CD14-positive monocyte (primary cell): Measurements from ENCODE around the gene ENTPD7. TPM values are rescaled to one million over a fixed set of nuclear protein-coding genes. Genes with fewer than 3 reads are reported as not detected.

Source experiments
- DNase-seq, 3 donors: peaks; one replicate each; pipeline ENCODE4 v3.0.0-alpha.2; 2011 to 2022
- H2AFZ ChIP-seq: 2 replicates; pipeline ENCODE4 v1.6.0; 2012; ENCODE audit warnings: mild to moderate bottlenecking, low read depth, low read length, inconsistent platforms; ENCODE audit not compliant: insufficient read depth, poor library complexity, severe bottlenecking
- H3K27ac ChIP-seq, 2 donors: 1 replicate in 1 of 2; 2 replicates in 1 of 2; pipeline ENCODE4 v1.5.1; 2012 to 2013; ENCODE audit warnings: low read length in 2 of 2, control low read depth in 1 of 2, inconsistent platforms in 1 of 2, low read depth in 1 of 2, mild to moderate bottlenecking in 1 of 2
- H3K27me3 ChIP-seq, 2 donors: one replicate each; pipeline versions ENCODE4 v1.6.0 to v1.6.1; 2011 to 2013; ENCODE audit warnings: low read length in 2 of 2; ENCODE audit not compliant: control insufficient read depth in 2 of 2, insufficient read depth in 2 of 2
- H3K36me3 ChIP-seq, 2 donors: replicated peaks in 1 of 2; 1 replicate in 1 of 2; 2 replicates in 1 of 2; pipeline versions ENCODE4 v1.5.1 to v1.6.1; 2012 to 2013; ENCODE audit warnings: low read length in 2 of 2, control low read depth in 1 of 2, inconsistent platforms in 1 of 2, mild to moderate bottlenecking in 1 of 2; ENCODE audit not compliant: insufficient read depth in 2 of 2, control insufficient read depth in 1 of 2
- H3K4me1 ChIP-seq, 2 donors: 1 replicate in 1 of 2; 2 replicates in 1 of 2; pipeline versions ENCODE4 v1.5.1 to v1.6.1; 2012 to 2013; ENCODE audit warnings: low read length in 2 of 2, control low read depth in 1 of 2, inconsistent platforms in 1 of 2, mild to moderate bottlenecking in 1 of 2, moderate library complexity in 1 of 2; ENCODE audit not compliant: insufficient read depth in 2 of 2, control insufficient read depth in 1 of 2
- H3K4me2 ChIP-seq: replicated peaks from 2 replicates; pipeline ENCODE3; 2012; ENCODE audit warnings: low read length, moderate library complexity, mild to moderate bottlenecking; ENCODE audit not compliant: poor library complexity, severe bottlenecking; ENCODE audit errors: extremely low read depth
- H3K4me3 ChIP-seq, 3 experiments: fragments of 200-600 bp in 1 of 3; sonication (generic) in 1 of 3; replicated peaks in 1 of 3; 1 replicate in 2 of 3; 2 replicates in 1 of 3; pipeline ENCODE4 v1.5.1; 2011 to 2013; ENCODE audit warnings: low read length in 3 of 3, mild to moderate bottlenecking in 3 of 3, control low read depth in 2 of 3, low read depth in 2 of 3, inconsistent platforms in 1 of 3, moderate library complexity in 1 of 3
- H3K79me2 ChIP-seq: 2 replicates; pipeline ENCODE4 v1.6.0; 2012; ENCODE audit warnings: mild to moderate bottlenecking, control low read depth, inconsistent platforms, low read length, moderate library complexity; ENCODE audit not compliant: insufficient read depth
- H3K9ac ChIP-seq: 2 replicates; pipeline ENCODE4 v1.6.0; 2017; ENCODE audit warnings: low read length, mild to moderate bottlenecking; ENCODE audit not compliant: insufficient read depth, poor library complexity, severe bottlenecking
- H3K9me3 ChIP-seq, 2 donors: replicated peaks in 1 of 2; 1 replicate in 1 of 2; 2 replicates in 1 of 2; pipeline versions ENCODE4 v1.5.1 to v1.6.1; 2012 to 2013; ENCODE audit warnings: low read length in 2 of 2, control low read depth in 1 of 2; ENCODE audit not compliant: control insufficient read depth in 1 of 2, insufficient read depth in 1 of 2
- H4K20me1 ChIP-seq: 2 replicates; pipeline ENCODE4 v1.6.0; 2012; ENCODE audit warnings: mild to moderate bottlenecking, low read length, control low read depth, moderate library complexity; ENCODE audit not compliant: insufficient read depth
- H3K27ac Mint-ChIP-seq, 7 donors: one replicate each; pipeline ENCODE4 v1.8.0; 2020; ENCODE audit warnings: mild to moderate bottlenecking in 7 of 7, mixed read lengths in 7 of 7, moderate library complexity in 6 of 7, inconsistent platforms in 2 of 7
- H3K27me3 Mint-ChIP-seq, 3 donors: one replicate each; pipeline ENCODE4 v1.8.0; 2021 to 2022; ENCODE audit warnings: low read depth in 3 of 3, mild to moderate bottlenecking in 3 of 3, mixed read lengths in 3 of 3, moderate library complexity in 3 of 3, inconsistent platforms in 1 of 3
- H3K36me3 Mint-ChIP-seq, 2 donors: one replicate each; pipeline ENCODE4 v1.8.0; 2020; ENCODE audit warnings: mixed read lengths in 2 of 2, inconsistent platforms in 1 of 2, mild to moderate bottlenecking in 1 of 2
- H3K4me1 Mint-ChIP-seq: one replicate; pipeline ENCODE4 v1.8.0; 2020; ENCODE audit warnings: mild to moderate bottlenecking, mixed read lengths
- H3K4me3 Mint-ChIP-seq, 2 donors: one replicate each; pipeline ENCODE4 v1.8.0; 2020; ENCODE audit warnings: mild to moderate bottlenecking in 2 of 2, mixed read lengths in 2 of 2, moderate library complexity in 1 of 2
- H3K9me3 Mint-ChIP-seq, 7 donors: one replicate each; pipeline ENCODE4 v1.8.0; 2020 to 2022; ENCODE audit warnings: mixed read lengths in 7 of 7, mild to moderate bottlenecking in 6 of 7, moderate library complexity in 6 of 7, inconsistent platforms in 2 of 7
- WGBS: methylation state at CpG from one replicate; pipeline ENCODE4 v1.1.5; 2013; ENCODE audit warnings: missing lambda C conversion rate; ENCODE audit not compliant: insufficient coverage; 5-methylcytosine and 5-hydroxymethylcytosine counted together
- intact Hi-C, 2 donors: fragments of 100-400 bp; cut with micrococcal nuclease; formaldehyde crosslinking; loops; one replicate each; pipeline versions ENCODE4 v1.15.0 to v1.15.1; 2023
- polyA plus RNA-seq, 3 donors: library from polyadenylated mRNA; depleted of rRNA in 1 of 3; unstranded in 2 of 3; stranded (reverse) in 1 of 3; fragments of 300-500 nt in 2 of 3; fragments of >200 nt in 1 of 3; fragmentation: Illumina TruSeq in 2 of 3; gene quantifications; 1 replicate in 2 of 3; 2 replicates in 1 of 3; pipeline ENCODE4 v1.2.3, GENCODE V29; 2012 to 2021
- TF ChIP-seq, protein P1 (sequence below): fragments of 200-600 bp; IDR thresholded peaks from one replicate; pipeline ENCODE4 v1.8.0; 2022; ENCODE audit warnings: antibody characterized with exemption, mild to moderate bottlenecking

ENTPD7 gene
- polyA plus RNA-seq, 3 donors, result 1.2 to 2.9 (median 2.2) TPM

- Histone ChIP-seq H3K9me3 (no peaks in the 10 kb centered on the region), H3K79me2 (no peaks in the 10 kb centered on the region), H2AFZ (no peak overlapping the region), H3K4me2 (no peak overlapping the region), H4K20me1 (no peaks in the 10 kb centered on the region), H3K4me1 (no peaks in the 10 kb centered on the region), H3K27me3 (no peaks in the 10 kb centered on the region), H3K27ac (no peak overlapping the region), H3K9ac (no peak overlapping the region), H3K36me3 (no peaks in the 10 kb centered on the region), H3K4me3 (no peak overlapping the region)
- intact Hi-C loops, result loop anchor here in 1 of 2 donors (2.0 kb wide), 1 partner anchor 80 kb away; no protein-coding TSS in a partner anchor
- peak in 2 of 3 donors; percentile 39 to 56 for DNase-seq
- Mint-ChIP-seq H3K36me3 (no peaks in the 10 kb centered on the region), H3K27ac (peak overlapping the region in 1 of 7 donors; percentile 68), H3K9me3 (no peaks in the 10 kb centered on the region), H3K4me1 (peaks cover 3% of the 10 kb centered on the region), H3K4me3 (no peak overlapping the region), H3K27me3 (peaks cover 0 to 3% (median 2%) of the 10 kb centered on the region in 3 donors)
- TF ChIP-seq, protein P1, sequence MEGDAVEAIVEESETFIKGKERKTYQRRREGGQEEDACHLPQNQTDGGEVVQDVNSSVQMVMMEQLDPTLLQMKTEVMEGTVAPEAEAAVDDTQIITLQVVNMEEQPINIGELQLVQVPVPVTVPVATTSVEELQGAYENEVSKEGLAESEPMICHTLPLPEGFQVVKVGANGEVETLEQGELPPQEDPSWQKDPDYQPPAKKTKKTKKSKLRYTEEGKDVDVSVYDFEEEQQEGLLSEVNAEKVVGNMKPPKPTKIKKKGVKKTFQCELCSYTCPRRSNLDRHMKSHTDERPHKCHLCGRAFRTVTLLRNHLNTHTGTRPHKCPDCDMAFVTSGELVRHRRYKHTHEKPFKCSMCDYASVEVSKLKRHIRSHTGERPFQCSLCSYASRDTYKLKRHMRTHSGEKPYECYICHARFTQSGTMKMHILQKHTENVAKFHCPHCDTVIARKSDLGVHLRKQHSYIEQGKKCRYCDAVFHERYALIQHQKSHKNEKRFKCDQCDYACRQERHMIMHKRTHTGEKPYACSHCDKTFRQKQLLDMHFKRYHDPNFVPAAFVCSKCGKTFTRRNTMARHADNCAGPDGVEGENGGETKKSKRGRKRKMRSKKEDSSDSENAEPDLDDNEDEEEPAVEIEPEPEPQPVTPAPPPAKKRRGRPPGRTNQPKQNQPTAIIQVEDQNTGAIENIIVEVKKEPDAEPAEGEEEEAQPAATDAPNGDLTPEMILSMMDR, result peak; percentile 65
- no CpG with 5 or more reads among the region's 2 CpGs for WGBS
Measured at GRCh38 chr10:99630433-99630832, 28.9 kb upstream of the ENTPD7 start.

DNA sequence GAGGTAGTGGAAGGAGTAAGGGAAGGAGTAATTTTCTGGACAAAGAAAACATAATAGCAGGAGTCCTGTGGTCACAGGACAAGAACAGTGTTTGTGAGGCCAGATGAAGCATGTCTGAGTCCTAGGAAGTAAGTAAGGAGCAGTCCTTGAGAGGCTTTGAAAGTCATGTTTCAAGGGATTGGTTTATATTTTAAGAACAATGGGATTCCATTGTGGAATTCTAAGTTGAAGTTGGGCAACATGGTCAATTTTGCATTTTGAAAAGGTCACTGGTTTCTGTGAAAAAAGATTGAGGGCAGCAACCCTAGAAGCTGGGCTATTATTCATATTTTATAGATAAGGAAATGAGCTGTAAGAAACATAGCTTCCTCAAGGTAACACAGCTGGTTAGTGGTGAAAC lies 28.3 kb upstream of the ENTPD7 start:
- Mint-ChIP-seq H3K27me3 (peaks cover 0 to 3% (median 2%) of the 10 kb centered on the region in 3 donors), H3K36me3 (no peaks in the 10 kb centered on the region), H3K9me3 (no peaks in the 10 kb centered on the region), H3K4me1 (peaks cover 3% of the 10 kb centered on the region), H3K4me3 (no peak overlapping the region), H3K27ac (peak overlapping the region in 1 of 7 donors; percentile 68)
- no peaks in the 10 kb centered on the region for H3K4me1 ChIP-seq
- H3K36me3 ChIP-seq, result no peaks in the 10 kb centered on the region
- H3K4me3 ChIP-seq, result no peak overlapping the region
- intact Hi-C loops, result loop anchor here in 1 of 2 donors (2.0 kb wide), 1 partner anchor 80 kb away; no protein-coding TSS in a partner anchor
- no peaks in the 10 kb centered on the region for H4K20me1 ChIP-seq
- no peak overlapping the region for H2AFZ ChIP-seq
- no peak overlapping the region for H3K27ac ChIP-seq
- TF ChIP-seq, protein P1, result no peak
- no peak overlapping the region for H3K4me2 ChIP-seq
- H3K79me2 ChIP-seq, result no peaks in the 10 kb centered on the region
- no peaks in the 10 kb centered on the region for H3K9me3 ChIP-seq
- no peak for DNase-seq
- no peak overlapping the region for H3K9ac ChIP-seq
- no peaks in the 10 kb centered on the region for H3K27me3 ChIP-seq
